Activated CD8-positive, alpha-beta memory T cell treated with anti-CD3 and anti-CD28 coated beads, Interleukin-2, amount 50 U/mL, for 1 hour (primary cell): Measurements from ENCODE around the gene AR.

Experiments
- DNase-seq: peaks from one replicate; pipeline ENCODE4 v3.0.0-alpha.2; 2020; ENCODE audit errors: extremely low read depth

Gene AR

DNA sequence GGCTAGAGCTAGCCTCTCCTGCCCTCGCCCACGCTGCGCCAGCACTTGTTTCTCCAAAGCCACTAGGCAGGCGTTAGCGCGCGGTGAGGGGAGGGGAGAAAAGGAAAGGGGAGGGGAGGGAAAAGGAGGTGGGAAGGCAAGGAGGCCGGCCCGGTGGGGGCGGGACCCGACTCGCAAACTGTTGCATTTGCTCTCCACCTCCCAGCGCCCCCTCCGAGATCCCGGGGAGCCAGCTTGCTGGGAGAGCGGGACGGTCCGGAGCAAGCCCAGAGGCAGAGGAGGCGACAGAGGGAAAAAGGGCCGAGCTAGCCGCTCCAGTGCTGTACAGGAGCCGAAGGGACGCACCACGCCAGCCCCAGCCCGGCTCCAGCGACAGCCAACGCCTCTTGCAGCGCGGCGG lies at the start of gene AR:
AR (plus strand) TSS at position 204 of the 400 bp plus-strand sequence. CDS start 1,126 bp downstream, outside the sequence.
- no peak for DNase-seq

DNA sequence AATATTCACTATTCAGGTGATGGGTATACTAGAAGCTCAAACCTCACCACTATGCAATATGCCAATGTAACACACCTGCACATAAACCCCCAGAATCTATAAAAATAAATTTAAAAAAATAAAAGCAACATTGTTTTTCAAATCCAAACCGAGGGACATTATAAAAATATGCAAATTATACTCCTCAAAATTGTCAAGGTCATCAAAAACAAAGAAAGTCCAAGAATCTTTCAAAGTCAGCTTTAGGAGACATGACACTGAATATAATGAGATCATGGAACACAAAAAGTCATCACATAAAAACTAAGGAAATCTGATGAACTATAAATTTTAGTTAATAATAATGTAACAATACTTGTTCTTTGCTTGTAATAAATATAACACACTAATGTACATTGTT lies 43.2 kb upstream of the AR start:
- no peak for DNase-seq

- DNase-seq: no peak
These were observed 40.8 kb upstream of the AR start for GRCh38 chrX:67503004-67503403.

GRCh38 chrX:67503453-67503852 lies 40.4 kb upstream of the AR start:
- no peak for DNase-seq

DNA sequence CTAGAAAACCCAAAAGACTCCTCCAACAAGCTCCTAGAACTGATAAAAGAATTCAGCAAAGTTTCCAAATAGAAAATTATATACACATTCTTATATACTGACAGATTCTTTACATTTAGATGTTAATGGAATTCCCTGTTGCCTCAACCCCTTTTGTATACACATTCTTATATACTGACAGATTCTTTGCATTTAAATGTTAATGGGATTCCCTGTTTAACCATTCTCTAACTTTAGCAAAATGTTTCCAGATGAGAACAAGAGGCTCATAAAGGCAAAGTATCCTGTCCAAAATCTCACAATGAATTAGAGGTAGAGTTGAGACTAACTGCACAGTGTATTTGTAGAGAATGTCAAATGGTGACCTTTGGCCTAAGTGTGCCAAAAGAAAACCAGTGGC lies 23.1 kb upstream of the AR start:
- DNase-seq: no peak

DNA sequence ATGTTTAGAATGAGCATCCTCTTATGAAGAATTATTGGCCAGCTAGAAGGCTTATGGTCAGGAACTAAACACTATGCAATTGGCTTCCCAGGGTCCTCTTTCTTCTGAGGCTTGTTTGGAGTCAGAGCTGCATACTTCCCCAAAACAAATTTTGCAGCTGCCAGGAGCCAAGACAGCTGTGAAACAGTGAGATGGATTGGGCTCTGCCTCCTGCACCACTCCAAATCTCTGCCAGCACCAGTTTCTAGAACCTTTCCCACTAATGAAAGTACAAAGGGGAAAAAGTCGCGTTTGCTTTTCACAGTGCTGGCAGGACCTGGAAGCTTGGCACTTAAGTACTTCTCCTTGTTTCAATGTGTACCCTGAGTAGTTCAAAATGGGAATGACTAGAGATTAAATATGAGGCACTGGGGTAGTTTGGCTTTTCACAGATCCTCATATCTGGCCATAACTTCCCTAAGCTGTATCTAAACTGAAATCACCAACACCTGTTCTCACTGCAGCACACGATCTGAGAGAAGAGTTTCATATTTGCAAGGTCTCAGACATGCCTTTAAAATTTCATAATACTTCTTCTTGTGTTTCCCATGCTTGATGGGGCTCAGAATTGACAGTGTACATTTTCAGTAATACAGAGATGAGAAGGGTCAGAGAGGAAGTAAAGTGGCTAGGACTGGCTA lies 20.7 kb upstream of the AR start:
- DNase-seq: no peak

- no peak for DNase-seq
These were observed 19.9 kb upstream of the AR start for GRCh38 chrX:67523932-67524331.

DNA sequence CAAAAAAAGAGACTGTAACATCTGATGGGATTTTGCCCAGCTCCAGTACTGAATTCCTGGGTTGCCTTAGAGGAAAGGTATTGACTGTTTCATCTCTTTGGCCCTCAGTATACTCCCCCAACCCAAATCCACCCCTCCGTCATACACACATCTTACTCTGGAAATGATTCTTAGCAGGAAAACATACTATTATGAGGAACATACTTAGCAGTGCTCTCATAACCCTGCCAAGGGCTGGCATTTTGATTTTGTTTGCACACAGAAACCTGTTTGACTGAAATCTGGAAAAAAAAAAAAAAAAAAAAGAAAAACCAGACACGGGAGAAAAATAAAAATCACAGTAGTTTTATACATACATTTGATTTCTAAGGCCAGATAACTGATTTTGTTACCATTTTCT lies 19.4 kb upstream of the AR start:
- DNase-seq: no peak

- DNase-seq: no peak
These were observed 18.7 kb upstream of the AR start for GRCh38 chrX:67524950-67525691.

- DNase-seq: no peak
These were observed 7.3 kb upstream of the AR start for GRCh38 chrX:67536564-67536963.

DNA sequence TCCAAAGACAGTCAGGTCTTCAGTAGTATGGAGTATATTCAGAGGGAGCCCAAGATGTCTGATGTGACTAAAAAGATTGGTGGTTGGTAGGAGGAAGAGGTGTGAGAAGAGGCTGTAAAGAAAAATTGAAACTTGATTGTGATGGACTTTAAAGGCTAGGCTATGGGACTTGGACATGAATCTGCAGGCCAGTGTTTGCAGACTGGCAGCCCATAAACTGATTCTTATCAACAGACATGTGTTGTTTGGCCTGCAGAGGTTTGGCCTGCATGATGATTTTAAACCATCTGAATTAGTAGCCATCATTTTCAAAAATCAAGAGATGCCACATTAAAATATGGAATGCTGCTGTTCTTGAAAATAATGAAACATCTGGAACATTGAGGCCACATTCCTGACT lies 5.4 kb upstream of the AR start:
- DNase-seq: no peak

DNA sequence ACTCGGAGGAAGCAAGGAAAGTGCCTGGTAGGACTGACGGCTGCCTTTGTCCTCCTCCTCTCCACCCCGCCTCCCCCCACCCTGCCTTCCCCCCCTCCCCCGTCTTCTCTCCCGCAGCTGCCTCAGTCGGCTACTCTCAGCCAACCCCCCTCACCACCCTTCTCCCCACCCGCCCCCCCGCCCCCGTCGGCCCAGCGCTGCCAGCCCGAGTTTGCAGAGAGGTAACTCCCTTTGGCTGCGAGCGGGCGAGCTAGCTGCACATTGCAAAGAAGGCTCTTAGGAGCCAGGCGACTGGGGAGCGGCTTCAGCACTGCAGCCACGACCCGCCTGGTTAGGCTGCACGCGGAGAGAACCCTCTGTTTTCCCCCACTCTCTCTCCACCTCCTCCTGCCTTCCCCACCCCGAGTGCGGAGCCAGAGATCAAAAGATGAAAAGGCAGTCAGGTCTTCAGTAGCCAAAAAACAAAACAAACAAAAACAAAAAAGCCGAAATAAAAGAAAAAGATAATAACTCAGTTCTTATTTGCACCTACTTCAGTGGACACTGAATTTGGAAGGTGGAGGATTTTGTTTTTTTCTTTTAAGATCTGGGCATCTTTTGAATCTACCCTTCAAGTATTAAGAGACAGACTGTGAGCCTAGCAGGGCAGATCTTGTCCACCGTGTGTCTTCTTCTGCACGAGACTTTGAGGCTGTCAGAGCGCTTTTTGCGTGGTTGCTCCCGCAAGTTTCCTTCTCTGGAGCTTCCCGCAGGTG lies 637 bp downstream of the AR start:
- no peak for DNase-seq

DNA sequence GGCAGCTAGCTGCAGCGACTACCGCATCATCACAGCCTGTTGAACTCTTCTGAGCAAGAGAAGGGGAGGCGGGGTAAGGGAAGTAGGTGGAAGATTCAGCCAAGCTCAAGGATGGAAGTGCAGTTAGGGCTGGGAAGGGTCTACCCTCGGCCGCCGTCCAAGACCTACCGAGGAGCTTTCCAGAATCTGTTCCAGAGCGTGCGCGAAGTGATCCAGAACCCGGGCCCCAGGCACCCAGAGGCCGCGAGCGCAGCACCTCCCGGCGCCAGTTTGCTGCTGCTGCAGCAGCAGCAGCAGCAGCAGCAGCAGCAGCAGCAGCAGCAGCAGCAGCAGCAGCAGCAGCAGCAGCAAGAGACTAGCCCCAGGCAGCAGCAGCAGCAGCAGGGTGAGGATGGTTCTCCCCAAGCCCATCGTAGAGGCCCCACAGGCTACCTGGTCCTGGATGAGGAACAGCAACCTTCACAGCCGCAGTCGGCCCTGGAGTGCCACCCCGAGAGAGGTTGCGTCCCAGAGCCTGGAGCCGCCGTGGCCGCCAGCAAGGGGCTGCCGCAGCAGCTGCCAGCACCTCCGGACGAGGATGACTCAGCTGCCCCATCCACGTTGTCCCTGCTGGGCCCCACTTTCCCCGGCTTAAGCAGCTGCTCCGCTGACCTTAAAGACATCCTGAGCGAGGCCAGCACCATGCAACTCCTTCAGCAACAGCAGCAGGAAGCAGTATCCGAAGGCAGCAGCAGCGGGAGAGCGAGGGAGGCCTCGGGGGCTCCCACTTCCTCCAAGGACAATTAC lies 1.4 kb downstream of the AR start:
- DNase-seq: no peak

DNA sequence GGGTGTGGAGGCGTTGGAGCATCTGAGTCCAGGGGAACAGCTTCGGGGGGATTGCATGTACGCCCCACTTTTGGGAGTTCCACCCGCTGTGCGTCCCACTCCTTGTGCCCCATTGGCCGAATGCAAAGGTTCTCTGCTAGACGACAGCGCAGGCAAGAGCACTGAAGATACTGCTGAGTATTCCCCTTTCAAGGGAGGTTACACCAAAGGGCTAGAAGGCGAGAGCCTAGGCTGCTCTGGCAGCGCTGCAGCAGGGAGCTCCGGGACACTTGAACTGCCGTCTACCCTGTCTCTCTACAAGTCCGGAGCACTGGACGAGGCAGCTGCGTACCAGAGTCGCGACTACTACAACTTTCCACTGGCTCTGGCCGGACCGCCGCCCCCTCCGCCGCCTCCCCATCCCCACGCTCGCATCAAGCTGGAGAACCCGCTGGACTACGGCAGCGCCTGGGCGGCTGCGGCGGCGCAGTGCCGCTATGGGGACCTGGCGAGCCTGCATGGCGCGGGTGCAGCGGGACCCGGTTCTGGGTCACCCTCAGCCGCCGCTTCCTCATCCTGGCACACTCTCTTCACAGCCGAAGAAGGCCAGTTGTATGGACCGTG lies 2.2 kb downstream of the AR start:
- DNase-seq: no peak

GRCh38 chrX:67546496-67547423 lies 2.9 kb downstream of the AR start:
- no peak for DNase-seq

DNA sequence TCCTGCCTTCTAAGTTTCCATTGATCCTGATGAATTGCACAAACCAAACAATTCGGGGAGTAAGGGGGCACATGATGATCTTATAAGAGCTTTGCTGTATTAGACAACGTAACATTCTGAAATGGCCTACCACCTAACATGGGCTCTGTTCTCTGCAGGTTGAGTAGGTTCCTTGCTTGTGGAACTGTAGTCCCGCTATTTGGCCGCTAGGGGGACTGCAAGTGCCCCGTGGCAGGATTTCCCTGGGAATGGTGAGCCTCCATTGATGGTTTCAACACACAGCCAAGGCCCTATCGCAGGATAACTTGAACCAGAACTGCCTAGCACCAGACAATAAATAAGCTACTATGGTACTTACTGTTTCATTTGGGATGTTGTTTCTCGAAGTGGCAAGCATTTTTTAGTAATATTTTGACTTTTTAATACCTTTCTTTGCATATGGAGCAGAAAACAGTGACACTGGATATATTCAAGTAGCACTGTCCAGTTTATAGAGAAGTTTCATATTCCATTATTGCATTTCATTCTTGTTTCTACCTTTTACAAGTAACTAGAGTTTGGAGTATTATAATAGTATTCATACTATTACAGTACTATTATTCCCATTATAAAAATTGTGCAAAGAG lies 11.9 kb downstream of the AR start:
- DNase-seq: no peak

DNA sequence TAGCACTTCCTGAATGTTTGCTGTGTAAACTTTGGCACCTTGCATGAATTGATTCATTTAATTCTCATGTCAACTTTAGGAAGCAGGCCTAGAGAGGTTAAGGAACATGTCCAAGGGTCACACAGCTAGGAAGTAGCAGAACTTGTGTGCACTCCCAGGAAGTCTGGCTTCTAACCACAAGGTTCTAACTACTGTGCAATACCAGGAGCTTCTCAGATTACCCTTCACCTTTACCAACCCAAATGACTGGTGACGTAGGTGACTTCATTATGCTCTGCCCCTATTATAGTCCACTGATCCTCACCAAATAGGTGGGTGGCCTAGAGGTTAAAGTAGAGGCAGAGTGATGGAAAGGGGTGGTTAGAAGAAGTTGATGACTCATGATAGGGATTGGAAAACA lies 14.4 kb downstream of the AR start:
- no peak for DNase-seq

DNA sequence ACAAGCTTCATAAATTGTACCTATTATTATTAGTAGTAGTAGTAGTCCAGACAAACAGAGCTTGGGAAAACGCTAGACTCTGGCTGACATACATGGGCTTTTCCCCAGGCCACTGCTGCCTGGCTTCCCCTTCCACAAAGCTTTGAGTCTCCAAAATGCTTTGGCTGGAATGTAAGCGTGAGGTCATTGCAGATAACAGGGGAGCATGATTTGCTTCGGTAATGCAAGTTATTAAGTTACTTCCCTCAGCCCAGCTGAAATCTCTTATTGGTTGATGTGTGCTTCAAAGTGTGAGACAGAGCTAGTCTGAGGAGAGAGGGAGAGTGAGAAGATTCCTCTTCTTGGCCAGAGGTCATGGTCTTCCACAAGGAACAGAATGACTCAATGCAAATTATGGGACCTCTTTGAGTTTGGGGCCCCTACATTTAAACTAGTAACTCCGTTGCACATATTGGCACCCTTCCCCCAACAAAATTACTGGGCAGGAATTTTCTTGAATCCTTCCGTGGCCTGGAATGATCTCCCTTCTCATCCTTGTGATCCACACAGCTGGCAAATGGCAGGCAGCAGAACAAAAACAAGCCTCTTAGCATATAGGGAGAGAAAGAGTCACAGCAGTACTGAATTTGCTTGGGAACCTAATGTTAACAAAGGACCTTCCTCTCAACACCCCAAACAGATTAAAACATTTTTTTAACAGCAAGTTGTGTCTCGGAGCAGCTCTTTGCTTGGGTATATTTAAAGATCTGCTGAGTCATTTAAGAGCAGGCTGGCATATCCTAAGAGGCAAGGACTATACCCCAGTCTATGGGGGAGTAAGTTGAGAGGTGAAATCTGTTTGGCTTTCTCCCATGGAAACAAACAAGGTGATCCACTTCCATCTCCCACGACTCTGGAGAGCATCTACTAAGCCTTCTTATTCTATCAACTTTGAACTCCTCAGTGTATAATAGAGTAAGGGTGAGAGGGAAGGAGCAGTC lies 19.9 kb downstream of the AR start:
- no peak for DNase-seq

- no peak for DNase-seq
These were observed 20.7 kb downstream of the AR start for GRCh38 chrX:67564475-67564874.
